MV-4-11 (cell line): ENCODE measurements around the gene PICK1.
"Not testable (repeated sequence)": the region's sequence is repeated elsewhere in the genome, so short reads cannot be mapped to it uniquely, and the experiment has no call there.

ENCODE experiments used
- DNase-seq: peaks from one replicate; lab custom pipeline; 2025; lab: John Stamatoyannopoulos, UW

PICK1 gene

DNA sequence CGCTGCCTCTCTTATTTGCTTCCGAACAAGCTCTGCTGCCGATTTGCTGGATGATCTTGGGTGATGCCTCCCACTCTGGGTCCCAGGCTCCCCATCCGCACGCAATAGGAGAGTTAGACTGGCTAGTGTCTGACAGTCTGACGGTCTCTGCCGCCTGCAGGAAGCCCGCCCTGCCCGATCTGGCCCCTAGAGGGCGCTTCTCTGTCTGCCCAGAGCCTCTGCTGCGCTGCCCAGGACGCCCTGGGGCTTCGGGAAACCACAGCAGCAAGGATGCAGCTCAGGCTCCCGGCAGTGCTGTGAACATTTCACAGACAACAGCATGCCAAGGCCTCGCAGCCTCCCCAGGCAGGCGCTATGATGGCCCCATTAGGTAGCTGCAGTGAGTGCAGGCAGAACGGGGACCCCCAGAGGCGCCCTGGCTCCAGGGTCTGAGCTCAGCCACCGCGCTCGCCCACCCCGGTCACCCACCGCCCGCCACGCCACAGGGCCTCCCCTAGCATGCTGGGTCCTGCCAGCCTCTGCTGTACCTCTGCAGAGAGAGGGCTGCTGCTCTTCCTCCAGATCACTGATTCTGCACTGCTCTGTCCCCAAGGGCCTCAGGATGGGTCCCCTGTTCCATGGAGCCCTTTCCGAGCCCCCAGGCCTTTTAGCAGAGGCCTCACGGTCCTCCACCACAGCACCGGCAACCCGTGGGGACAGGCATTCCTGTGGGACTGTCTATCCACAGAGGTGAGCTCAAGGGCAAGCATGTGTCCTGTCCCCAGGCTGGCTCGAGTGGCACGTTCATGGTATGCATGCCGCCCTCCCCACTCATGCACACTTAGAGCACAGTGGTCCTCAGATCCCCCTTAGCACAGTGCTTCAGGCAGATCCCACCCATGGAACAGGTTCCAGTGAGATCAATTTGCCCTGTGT, 57.5 kb downstream of the PICK1 start:
- peak; percentile 62 for DNase-seq

DNA sequence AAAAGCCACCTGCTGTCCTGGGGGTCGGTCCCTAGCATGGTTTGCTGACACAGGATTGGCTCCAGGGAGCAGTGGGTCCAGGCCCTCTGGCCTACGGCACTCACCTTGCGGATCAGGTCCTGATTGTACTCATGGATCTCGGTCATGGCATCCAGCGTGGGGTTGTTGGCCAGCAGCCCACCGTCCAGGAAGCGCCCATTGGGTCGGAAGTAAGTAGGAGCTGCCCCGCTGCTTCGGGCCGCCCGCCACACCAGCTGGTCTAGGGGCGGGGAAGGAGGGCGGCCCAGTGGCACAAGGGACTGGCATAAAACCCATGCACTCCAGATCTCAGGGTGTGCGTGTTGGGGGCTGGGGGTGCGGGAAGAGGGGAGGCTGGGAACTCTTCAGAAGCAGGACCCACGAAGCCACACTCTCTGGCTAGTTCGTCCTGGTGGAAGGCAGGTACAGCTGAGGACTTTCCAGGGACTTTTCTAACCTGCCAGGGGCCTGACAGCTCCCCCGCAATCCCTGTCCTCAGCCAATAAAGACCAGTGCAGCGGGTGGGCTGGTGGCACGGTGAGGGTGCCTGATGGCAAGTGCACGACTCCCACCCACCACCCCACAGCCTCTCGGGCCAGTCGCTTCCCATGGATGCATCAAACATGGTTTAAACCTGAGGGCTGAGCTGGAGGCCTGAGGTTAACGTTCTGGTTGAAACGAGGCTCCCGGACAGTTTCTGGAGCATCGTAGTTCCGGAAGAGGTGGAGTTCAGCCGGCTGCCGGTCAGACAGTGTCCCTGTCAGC, 58.4 kb downstream of the PICK1 start:
- DNase-seq, result no peak

DNA sequence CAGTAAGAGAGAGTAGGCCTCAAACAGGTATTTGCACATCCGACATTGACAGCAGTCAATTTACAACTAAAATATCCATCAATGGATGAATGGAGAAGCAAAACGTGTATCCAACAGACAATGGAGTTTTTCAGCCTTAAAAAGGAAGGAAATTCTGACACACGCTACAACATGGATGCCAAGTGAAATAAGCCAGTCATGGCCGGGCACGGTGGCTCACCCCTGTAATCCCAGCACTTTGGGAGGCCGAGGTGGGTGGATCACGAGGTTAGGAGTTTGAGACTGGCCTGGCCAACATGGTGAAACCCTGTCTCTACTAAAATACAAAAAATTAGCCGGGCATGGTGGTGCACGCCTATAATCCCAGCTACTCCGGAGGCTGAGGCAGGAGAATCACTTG, 60.4 kb downstream of the PICK1 start:
- DNase-seq, result not testable (repeated sequence)

DNA sequence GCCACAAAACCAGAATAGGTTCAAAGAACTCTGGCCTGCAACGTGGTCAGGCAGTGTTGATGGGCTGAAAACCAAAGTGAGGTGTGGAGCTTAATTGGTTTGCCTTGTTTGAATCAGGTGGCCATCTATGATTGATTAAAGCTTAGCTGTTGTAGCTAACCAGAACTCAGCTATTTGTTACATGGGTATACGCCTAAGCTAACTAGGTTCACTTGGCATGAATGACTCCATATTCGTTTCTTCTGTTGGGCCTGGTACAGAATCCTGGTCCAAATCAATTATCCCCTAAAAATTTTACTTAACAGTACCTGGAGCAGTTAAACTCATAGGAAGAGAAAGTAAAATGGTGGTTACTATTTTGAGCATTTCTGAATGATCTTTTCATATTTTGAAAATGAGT, 61.0 kb downstream of the PICK1 start:
- DNase-seq, result no peak

DNA sequence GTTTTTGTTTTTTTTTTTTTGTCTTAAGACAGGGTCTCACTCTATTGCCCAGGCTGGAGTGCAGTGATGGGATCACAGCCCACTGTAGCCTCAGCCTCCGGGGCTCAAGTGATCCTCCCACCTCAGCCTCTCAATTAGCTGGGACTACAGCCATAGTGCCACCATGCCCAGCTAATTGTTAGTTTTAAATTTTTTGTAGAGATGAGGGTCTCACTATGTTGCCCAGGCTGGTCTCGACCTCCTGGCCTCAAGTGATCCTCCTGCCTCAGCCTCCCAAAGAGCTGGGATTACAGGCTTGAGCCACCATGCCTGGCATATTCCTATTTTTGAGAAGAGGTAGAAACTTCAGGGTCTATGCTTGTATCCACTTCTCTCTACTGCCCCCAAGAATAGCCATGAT, 61.5 kb downstream of the PICK1 start:
- not testable (repeated sequence) for DNase-seq

DNA sequence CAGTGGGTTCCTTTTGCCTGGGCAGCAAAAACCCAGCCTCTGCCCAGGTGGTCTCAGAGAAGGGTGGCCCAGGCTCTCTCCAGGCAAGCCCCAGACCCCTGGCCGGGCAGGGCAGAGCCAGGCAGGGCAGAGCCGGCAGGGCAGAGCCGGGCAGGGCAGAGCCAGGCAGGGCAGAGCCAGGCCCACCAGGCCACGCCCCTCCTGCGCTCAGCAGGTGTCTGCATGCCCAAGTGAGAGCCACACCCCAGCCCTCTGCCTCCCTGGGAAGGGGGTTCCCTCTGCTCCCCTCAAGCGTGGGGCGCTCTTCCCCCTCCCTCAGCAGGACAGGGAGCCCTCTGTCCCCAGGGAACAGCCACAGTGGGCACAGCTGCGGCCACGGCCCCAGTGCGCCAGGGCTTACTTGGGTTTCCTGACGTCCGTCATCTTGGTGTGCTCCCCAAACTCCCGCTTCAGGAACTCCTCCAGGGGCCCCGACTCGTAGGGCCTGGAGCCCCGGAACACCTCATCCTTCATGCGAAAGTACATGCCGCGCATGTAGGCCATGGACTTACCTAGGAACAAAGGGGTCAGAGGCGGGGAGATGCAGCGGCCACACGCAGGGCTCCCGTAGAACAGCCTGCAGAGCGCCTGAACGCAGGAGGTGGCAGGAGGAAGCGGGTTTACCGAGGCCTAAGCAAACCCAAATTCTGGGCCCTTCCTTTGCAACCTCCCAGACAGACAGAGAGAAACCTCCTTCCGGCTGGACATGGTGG, 63.3 kb downstream of the PICK1 start:
- DNase-seq, result no peak

DNA sequence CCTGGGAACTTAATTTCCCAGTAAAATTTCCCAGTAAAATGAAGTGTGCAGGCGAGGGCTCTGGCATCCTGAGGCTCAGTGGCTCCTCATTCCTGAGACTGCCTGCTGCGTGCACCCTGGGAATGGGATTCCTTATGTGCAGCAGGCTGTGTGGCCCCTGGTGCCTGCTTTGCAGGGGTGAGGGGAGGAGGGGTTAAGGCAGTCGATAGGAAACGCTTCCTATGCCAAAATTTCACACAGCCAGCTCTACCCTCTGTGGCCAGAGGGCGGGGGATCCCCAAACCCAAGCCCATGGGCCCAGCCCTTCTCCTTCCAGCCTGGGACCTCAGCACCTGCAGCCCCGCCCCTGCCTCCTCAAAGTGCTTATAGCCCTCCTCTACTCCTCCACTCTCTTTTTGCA, 65.4 kb downstream of the PICK1 start:
- DNase-seq, result no peak

DNA sequence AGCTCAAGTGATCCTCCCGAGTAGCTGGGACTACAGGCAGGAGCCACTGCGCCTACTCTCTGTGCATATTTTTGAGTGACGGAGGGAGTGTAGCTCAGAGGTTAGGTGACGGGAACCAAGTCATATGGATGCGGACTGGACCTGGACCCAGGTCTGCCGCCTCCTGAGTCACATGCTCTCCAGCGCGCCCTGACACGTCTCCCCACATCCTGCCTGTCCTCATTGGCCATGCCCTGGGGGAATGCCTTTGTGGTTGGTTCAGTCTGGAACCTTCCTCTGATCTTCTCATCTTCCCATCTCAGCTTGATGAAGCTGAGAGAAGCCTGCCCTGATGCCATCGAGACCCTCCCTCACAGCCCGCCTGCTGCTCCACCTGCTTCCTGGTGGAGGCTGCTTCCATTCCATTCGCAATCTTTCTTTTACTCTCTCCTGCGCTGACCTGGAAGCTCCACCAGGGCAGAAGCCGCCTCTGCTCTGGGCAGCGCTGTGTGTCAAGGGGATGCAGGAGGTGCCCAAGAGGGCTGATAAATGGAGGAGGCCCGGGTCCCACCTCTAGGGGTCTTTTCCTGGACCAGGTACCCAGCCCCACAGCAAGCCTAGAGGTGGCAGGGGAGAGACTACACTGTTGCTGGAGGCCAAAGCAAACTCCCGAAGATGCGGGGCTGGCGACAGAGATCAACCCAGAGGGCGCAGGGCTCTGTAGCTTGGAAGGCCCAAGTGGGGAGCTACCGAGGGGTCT, 67.2 kb downstream of the PICK1 start:
- DNase-seq, result no peak

DNA sequence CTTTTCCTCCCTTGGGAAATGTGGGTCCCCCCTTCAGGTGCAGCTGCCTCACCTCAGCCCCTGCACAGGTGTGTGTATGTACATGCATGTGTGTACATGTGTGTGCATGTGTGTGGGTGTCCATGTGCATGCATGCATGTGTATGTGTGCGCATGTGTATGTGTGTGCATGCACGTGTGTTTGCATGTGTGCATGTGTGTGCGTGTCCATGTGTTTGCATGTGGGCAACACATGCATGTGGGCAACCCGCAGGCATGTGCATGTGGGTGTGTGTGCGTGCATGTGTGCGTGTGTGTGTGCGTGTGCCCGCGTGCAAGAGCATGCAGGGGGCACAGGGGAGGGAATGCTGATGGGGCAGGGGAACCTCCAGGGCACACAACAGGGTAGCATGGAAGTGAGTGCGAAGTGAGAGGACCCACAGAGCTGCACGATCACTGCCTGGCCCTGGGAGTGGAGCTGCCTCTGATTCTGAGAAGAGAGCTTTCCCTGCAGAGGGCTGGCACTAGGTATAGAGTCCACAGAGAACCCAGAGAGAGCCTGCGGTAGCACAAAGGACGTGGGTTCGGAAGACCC, 67.9 kb downstream of the PICK1 start:
- DNase-seq, result no peak
